Muscle layer of duodenum (tissue), 2 donors: ENCODE results near the gene SLC16A9.

Experiments used
- H3K27ac ChIP-seq: one replicate; pipeline ENCODE4 v1.7.0; 2013; ENCODE audit warnings: mild to moderate bottlenecking, low read length
- H3K27me3 ChIP-seq: one replicate; pipeline ENCODE4 v1.7.0; 2013; ENCODE audit warnings: low read depth, mild to moderate bottlenecking, control low read depth, low read length
- H3K36me3 ChIP-seq, 2 donors: one replicate each; pipeline ENCODE4 v1.7.0; 2013; ENCODE audit warnings: low read length in 2 of 2, control low read depth in 1 of 2, mild to moderate bottlenecking in 1 of 2; ENCODE audit not compliant: insufficient read depth in 2 of 2, control insufficient read depth in 1 of 2
- H3K4me1 ChIP-seq, 2 donors: one replicate each; pipeline ENCODE4 v1.7.0; 2013; ENCODE audit warnings: low read length in 2 of 2, mild to moderate bottlenecking in 2 of 2, control low read depth in 1 of 2, moderate library complexity in 1 of 2; ENCODE audit not compliant: insufficient read depth in 2 of 2, control insufficient read depth in 1 of 2
- H3K4me3 ChIP-seq, 2 donors: one replicate each; pipeline ENCODE4 v1.7.0; 2013; ENCODE audit warnings: low read length in 2 of 2, low read depth in 1 of 2, mild to moderate bottlenecking in 1 of 2
- H3K9me3 ChIP-seq, 2 donors: one replicate each; pipeline ENCODE4 v1.7.0; 2013; ENCODE audit warnings: low read length in 2 of 2, control low read depth in 1 of 2, mild to moderate bottlenecking in 1 of 2; ENCODE audit not compliant: control insufficient read depth in 1 of 2
- donor health status: healthy.

The SLC16A9 gene

DNA sequence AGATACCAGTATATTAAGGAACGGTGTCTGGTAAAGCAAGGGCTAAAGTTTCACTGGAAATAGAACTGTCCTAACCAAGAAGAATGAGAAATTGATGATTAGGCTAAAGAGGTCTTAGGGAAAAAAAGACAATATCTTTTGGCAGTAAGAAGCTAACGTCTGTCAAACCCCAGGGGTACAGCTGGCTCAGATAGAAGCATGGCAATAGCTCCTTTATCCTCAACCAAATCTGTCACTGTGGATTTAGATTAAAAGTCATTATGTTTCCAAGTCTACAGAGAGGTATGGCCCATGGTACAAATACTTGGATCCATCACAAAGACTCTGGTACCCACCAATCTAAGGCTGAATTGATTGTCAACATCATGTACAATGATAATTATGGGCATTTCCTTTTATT, 8.6 kb upstream of the SLC16A9 start:
- H3K36me3 ChIP-seq: no peaks in the 10 kb centered on the region
- H3K9me3 ChIP-seq: peaks cover 0 to 5% of the 10 kb centered on the region in 2 donors
- no peak overlapping the region for H3K4me3 ChIP-seq
- H3K4me1 ChIP-seq: no peaks in the 10 kb centered on the region
- no peak overlapping the region for H3K27ac ChIP-seq
- H3K27me3 ChIP-seq: no peaks in the 10 kb centered on the region

DNA sequence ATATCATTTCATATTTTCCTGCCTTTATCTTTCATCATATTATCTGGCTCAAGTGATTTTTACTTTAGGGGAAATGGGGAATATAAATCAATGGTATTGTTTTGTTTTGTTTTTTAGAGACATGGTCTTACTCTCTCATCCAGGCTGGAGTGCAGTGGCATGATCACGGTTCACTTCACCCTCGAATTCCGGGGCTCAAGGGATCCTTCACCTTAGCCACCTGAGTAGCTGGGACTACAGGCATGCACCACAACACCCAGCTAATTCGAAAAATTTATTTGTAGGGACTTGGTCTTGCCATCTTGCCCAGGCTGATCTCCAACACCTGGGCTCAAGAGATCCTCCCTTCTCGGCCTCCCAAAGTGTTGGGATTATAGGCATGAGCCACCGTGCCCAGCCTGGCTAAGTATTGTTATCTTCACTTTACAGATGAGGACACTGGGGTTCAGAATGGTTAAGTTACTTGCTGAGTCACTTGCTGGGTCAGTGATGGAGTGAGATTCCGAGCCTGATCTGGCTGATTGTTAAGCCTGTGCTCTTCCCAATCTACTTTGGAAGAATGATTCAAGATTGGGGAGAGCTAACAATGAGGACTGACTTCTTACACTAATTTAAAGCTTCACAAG, 3.7 kb upstream of the SLC16A9 start:
- Histone ChIP-seq H3K4me1 (peaks cover 0 to 17% of the 10 kb centered on the region in 2 donors), H3K36me3 (no peaks in the 10 kb centered on the region), H3K9me3 (no peaks in the 10 kb centered on the region), H3K27ac (no peak overlapping the region), H3K27me3 (peaks cover 3% of the 10 kb centered on the region), H3K4me3 (no peak overlapping the region)

DNA sequence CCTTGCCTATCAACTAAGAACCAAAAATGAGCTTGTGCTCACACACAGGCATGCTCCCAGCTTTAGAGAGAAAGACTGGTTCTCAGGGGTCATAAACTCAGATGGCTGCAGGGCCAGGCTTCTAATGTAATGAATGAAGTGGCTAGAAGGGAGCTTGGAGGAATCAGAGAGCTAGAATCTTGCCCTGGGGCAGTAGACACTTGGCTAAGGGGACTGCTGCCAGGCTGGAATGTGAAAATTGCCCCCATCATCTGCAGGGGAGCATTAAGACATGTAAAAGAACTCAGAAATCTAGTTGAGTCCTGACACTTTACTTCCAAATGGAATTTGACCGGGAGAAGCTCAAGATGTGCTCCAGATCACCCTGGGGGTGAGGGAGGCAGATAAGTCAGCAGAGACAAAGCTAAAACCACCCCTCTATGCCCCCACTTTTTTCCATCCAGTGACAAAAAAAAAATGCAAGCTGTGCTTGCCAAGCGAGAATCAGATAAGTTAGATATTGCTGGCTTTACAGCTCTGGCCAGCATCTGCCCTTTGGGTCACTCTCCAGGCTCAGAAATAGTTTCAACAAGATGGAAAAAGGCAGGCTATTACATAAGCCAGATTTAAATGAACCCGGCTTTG, 2.3 kb upstream of the SLC16A9 start:
- peaks cover 3% of the 10 kb centered on the region for H3K27me3 ChIP-seq
- no peak overlapping the region for H3K4me3 ChIP-seq
- no peaks in the 10 kb centered on the region for H3K9me3 ChIP-seq
- peaks cover 0 to 17% of the 10 kb centered on the region in 2 donors for H3K4me1 ChIP-seq
- no peak overlapping the region for H3K27ac ChIP-seq
- no peaks in the 10 kb centered on the region for H3K36me3 ChIP-seq

DNA sequence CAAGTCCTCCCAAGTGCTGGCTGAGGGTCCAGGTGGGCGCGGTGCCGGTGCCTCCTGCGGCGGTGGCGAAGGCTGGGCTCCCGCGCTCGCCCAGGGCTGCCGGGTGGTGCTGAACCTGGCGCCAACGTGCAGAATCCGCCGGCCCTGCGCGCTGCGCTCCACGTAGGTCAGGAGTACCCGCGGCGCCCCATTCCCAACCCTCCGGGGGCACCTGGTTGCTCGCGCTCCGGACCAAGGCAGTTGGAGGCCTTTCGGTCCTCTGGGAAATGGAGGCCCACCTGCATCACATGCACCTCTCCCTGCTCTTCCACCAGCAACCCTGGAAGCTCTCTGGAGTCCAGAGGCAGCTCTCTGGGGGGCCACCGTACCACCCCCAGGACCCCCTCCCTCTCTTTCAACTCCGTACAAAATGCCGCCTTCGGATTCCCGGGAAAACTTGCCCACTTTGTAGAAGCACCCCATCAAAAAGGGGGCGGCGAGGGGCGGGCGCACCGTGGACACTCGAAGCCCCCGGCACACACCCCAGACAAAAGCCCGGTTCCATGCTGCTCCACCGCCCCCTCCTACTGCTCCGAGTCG, 745 bp downstream of the SLC16A9 start:
- Histone ChIP-seq H3K4me1 (peaks cover 0 to 17% of the 10 kb centered on the region in 2 donors), H3K9me3 (no peaks in the 10 kb centered on the region), H3K4me3 (peak overlapping the region; percentile 50 to 80), H3K27ac (no peak overlapping the region), H3K36me3 (no peaks in the 10 kb centered on the region), H3K27me3 (peaks cover 3% of the 10 kb centered on the region)

DNA sequence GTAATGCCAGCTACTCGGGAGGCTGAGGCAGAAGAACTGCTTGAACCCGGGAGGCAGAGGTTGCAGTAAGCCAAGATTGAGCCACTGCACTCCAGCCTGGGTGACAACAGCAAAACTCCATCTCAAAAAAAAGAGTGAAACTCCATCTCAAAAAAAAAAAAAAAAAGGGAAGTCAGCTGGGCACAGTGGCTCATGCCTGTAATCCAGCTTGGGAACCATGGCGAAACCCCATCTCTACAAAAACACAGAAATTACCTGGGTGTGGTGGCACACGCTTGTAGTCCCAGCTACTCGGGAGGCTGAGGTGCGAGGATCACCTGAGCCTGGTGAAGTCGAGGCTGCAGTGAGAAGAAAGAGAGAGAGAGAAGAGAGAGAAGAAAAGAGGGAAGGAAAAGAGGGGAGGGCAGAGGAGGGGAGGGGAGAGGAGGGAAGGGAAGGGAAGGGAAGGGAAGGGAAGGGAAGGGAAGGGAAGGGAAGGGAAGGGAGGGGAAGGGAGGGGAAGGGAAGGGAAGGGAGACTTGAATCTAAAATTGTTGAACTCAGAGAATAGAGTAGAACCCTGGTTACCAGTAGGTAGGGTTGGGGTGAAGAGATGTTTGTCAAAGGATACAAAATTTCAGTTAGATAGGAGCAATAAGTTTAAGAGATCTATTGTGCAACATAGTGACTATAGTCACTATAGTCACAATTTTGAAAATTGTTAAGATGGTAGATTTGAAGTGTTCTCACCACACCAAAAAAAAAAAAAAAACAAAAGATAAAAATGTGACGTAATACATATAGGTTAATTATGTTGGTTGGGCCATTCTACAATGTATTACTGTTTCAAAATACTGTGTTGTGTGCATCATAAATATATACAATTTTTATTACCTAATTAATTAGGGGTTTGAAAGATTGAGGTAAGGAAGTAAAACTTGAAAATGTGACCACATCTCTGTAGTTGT, 2.5 kb downstream of the SLC16A9 start:
- no peak overlapping the region for H3K4me3 ChIP-seq
- peaks cover 0 to 17% of the 10 kb centered on the region in 2 donors for H3K4me1 ChIP-seq
- no peak overlapping the region for H3K27ac ChIP-seq
- no peaks in the 10 kb centered on the region for H3K9me3 ChIP-seq
- no peaks in the 10 kb centered on the region for H3K36me3 ChIP-seq
- peaks cover 3% of the 10 kb centered on the region for H3K27me3 ChIP-seq

DNA sequence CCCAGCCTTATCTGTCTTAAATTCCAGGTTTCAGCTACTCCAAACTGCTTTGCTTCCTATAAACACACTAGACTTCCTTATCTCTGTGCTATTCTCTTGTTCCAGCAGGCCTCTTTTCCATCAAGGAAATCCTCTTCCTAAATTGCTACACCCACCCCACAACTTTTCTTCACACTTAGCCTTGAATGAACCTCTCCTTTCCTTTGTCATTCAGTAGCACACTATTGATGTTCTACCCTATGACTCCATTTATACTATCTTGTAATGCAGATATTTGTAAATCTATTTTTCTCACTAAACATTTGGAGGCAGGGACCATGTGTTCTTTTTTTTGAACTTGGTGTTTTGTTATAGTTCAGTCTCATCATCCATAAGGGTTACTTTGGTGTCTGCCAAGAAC, 3.7 kb downstream of the SLC16A9 start:
- H3K36me3 ChIP-seq: no peaks in the 10 kb centered on the region
- H3K4me3 ChIP-seq: no peak overlapping the region
- no peaks in the 10 kb centered on the region for H3K9me3 ChIP-seq
- H3K27ac ChIP-seq: no peak overlapping the region
- H3K27me3 ChIP-seq: peaks cover 3% of the 10 kb centered on the region
- peaks cover 0 to 17% of the 10 kb centered on the region in 2 donors for H3K4me1 ChIP-seq

DNA sequence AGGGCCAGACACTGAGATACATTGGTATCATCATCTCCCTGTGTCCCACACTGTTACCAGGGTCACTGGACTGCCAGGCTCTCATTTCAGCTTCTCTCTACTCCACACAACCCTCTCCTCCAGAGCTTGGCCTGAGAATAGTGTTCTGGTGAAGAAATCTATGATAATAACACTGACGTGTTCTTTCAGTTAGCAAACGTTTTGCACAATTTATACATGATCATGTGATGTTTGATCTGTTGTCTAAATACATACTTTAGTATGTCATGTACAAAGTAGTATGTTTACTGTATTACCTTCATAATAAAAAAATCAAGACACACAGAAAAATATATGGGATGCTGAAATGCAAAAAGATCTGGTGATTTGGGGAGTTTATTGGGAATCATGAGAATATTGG, 5.0 kb downstream of the SLC16A9 start:
- no peak overlapping the region for H3K4me3 ChIP-seq
- H3K27ac ChIP-seq: no peak overlapping the region
- peaks cover 3% of the 10 kb centered on the region for H3K27me3 ChIP-seq
- no peaks in the 10 kb centered on the region for H3K36me3 ChIP-seq
- peaks cover 0 to 10% of the 10 kb centered on the region in 2 donors for H3K4me1 ChIP-seq
- no peaks in the 10 kb centered on the region for H3K9me3 ChIP-seq

DNA sequence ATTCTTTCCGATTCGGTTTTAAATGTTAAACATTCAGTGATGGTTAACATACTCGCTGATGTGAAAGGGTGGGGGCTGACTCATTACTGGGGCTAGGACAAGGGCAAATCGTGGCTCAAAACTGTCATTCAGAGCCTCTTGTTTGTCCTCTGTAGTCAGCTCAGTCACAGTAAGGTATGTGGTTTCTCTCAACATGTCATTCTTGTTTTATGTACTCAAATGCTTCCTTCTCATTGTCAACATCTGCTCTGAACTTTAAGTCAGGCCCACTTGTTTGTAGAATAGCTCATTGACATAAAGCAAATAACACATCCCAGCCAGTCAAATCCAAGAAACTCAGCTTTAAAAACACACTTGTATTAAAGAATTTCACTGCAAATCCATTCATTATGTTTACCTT, 7.3 kb downstream of the SLC16A9 start:
- no peaks in the 10 kb centered on the region for H3K27me3 ChIP-seq

DNA sequence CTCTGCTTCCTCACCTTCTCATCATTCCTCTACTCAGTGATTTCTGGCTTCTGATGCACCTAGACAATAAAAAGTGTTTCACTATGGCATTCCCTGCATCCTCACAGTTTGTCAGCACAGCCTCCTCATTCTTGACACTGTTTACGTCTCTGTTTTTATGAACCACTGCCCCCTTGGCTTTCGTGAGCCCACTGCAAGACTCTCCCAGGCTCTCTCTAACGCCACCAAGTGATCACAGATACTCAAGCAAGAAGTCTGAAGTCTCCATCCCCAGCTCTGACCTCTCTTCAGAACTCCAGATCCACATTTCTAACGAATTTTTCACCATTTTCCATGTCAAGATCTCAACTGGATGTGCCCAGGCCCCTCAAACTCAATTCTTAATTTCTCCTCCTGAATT, 8.9 kb downstream of the SLC16A9 start:
- Histone ChIP-seq H3K27ac (no peak overlapping the region), H3K9me3 (no peaks in the 10 kb centered on the region), H3K4me3 (no peak overlapping the region), H3K4me1 (no peaks in the 10 kb centered on the region), H3K36me3 (no peaks in the 10 kb centered on the region), H3K27me3 (no peaks in the 10 kb centered on the region)

More for the DNA sequence above, 7.3 kb downstream of the SLC16A9 start:
- H3K36me3 ChIP-seq: no peaks in the 10 kb centered on the region
- H3K4me1 ChIP-seq: no peaks in the 10 kb centered on the region
- no peak overlapping the region for H3K4me3 ChIP-seq
- no peak overlapping the region for H3K27ac ChIP-seq
- H3K9me3 ChIP-seq: no peaks in the 10 kb centered on the region

DNA sequence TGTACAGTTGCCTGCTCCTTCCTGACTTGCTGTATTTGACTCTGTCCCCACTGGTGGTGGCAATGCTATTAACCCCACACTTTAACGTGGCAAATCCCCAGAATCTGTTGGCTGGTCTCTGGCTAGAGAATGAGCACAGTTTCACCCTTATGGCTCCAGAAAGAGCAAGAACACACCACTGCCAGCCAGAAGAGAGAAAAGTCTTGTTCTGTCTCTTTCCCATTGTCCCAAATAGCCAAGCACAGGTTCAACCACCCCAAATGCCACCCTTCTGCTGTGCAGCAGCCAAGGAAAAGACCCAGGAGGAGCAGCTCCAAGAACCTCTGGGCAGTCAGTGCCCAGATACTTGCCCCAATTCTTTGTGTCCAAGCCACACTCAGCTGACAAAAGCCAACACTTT, 11.3 kb downstream of the SLC16A9 start:
- H3K27me3 ChIP-seq: no peaks in the 10 kb centered on the region
- no peaks in the 10 kb centered on the region for H3K9me3 ChIP-seq
- H3K4me3 ChIP-seq: no peak overlapping the region
- no peaks in the 10 kb centered on the region for H3K36me3 ChIP-seq
- H3K4me1 ChIP-seq: no peaks in the 10 kb centered on the region
- no peak overlapping the region for H3K27ac ChIP-seq

DNA sequence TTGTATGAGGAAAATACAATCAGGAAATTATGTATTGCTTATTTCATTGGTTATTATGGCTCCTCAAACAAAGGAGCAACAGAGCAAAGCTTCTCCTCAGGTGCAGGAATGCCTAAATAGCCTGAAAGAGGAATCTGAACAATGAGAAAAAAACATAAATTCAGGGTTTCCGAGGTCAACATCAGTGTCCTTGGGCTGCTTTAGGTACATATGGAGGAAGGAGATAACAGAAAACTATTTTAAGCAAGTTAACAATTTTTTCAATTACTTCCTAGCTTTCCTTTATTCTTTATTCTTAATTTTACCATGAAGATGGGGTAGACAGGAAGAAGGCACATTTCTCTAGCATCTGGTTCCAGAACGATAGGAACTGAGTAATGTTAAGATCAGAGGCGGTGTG, 14.0 kb downstream of the SLC16A9 start:
- no peaks in the 10 kb centered on the region for H3K9me3 ChIP-seq
- H3K4me3 ChIP-seq: no peak overlapping the region
- no peaks in the 10 kb centered on the region for H3K27me3 ChIP-seq
- H3K4me1 ChIP-seq: no peaks in the 10 kb centered on the region
- no peaks in the 10 kb centered on the region for H3K36me3 ChIP-seq
- no peak overlapping the region for H3K27ac ChIP-seq
